NCI-H2196 treated with DMSO at 0.1 percent for 48 hours (cell line): ENCODE measurements around the gene HDAC2.
A peak's percentile ranks its signal among the peaks of the same experiment; 100 is the strongest.
"Not testable (repeated sequence)": the region's sequence is repeated elsewhere in the genome, so short reads cannot be mapped to it uniquely, and the experiment has no call there.

Source experiments
- DNase-seq: peaks from one replicate; lab custom pipeline; 2025; ENCODE audit not compliant: unreplicated experiment; lab: John Stamatoyannopoulos, UW

HDAC2 gene

GRCh38 chr6:113920663-113921267 lies 50.2 kb downstream of the HDAC2 start:
- DNase-seq = no peak

GRCh38 chr6:113910285-113910684 lies 60.7 kb downstream of the HDAC2 start:
- DNase-seq = not testable (repeated sequence)

GRCh38 chr6:113909224-113909856 lies 61.6 kb downstream of the HDAC2 start:
- peak; percentile 32 for DNase-seq

- DNase-seq = no peak
Observed at GRCh38 chr6:113908801-113909200, 62.1 kb downstream of the HDAC2 start.

GRCh38 chr6:113907102-113907815 lies 63.7 kb downstream of the HDAC2 start:
- DNase-seq = no peak

- no peak for DNase-seq
Observed at GRCh38 chr6:113903666-113904330, 67.2 kb downstream of the HDAC2 start.

GRCh38 chr6:113901482-113901881 lies 69.5 kb downstream of the HDAC2 start:
- DNase-seq = no peak

DNA sequence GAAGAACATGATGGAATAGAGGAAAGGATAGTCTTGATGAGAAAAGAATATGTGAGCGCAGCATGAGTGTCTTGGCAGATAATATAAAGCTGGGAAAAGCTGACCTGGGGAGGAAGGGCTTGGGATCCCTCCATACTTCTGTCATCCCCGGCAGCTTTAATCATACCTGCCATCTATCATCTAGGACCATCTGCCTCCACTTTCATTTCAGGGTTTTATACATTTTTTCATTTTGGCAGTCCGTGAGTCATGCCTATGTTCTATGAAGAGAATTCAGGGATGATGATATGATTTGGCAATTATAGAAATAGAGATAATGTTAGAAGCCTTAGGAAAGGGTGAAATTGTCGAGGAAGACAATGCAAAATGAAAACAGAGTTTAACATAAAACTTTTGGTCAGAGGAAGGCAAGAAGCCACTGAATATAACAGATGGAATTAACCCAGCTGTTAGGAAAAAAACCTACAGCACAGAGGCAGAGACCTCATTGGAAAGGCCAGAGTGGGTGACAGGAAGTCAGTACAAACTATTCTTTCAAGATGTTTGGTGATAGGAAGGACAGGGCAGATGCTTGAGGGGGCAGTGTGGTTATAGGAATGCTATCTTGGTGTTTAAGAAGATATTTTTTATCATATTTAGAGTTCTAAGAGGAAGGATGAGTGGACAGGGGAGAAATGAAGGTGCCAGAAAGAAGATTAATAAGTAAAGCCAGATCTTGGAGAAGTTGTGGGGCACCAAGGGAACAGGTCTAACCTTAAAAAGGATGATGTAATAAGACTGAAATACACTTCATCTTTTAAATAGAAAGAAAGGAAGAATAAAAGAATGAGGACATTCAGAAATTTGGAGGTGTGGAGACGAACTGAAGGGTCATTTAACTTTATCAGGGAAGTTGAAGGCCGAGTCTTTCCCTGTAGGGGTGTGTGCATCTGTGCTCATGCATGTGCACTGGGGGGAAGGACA lies 76.0 kb downstream of the HDAC2 start:
- no peak for DNase-seq

- DNase-seq = no peak
Observed at GRCh38 chr6:113893866-113894265, 77.1 kb downstream of the HDAC2 start.

- no peak for DNase-seq
Observed at GRCh38 chr6:113893451-113893850, 77.5 kb downstream of the HDAC2 start.

DNA sequence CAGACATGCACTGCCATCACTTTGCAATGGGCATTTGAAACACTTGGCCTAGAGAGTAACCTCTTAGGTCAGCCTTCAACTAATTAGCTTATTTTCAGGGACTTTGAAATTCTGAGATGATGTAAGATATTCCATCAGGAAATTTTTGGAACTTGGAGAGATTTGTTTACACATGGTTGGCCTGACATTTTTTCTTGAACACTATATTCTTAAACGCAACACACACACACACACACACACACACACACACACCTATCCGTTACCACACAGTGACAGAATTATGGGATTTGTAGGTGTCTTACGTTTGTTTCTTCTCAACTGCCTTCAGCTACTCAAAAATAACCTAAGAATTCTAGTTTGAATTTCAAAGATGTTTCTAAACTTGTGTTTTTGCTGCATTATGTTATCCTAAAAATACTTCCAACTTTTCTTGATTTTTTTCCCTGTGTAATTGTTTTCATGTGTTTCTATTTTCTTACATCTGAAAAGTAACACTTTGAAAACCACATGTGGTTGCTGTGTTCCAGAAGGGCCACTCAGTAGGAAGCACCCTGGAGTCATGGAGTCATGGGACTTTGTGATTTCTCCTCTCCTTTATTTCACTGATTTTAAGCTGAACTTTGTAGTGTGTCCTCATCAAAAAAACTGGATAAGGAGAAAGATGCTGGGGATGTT lies 81.9 kb downstream of the HDAC2 start:
- DNase-seq = no peak

- no peak for DNase-seq
Observed at GRCh38 chr6:113888493-113888892, 82.5 kb downstream of the HDAC2 start.

DNA sequence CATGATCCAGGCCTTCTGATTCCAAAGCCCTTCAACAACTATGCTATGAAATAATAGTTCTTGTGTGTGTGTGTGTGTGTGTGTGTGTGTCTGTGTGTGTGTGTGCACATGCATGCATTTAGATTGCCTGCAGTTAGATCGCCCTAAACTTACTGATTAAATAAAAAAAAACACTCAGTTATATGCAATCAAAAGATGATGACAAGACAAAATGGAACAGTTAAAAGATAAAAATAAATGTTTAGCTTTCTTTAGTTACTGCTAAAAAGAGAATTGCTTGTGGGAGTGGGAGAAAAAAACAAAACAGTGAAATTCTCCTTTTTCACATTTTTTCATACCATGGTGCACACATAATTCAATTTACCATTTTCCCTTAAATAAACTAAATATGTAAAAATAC lies 84.4 kb downstream of the HDAC2 start:
- no peak for DNase-seq

- DNase-seq = no peak
Observed at GRCh38 chr6:113884011-113884410, 86.9 kb downstream of the HDAC2 start.
